Erythroblast (primary cell): ENCODE results near the gene DDO.

Experiments
- DNase-seq, 2 experiments: peaks; one replicate each; lab custom pipeline; 2025; lab: John Stamatoyannopoulos, UW
- GATA1 ChIP-seq: IDR thresholded peaks from 2 replicates; pipeline ENCODE4 v1.6.1; 2011; ENCODE audit warnings: low read depth, mild to moderate bottlenecking, control low read depth, low read length, moderate library complexity
- POLR2A ChIP-seq: IDR thresholded peaks from 2 replicates; pipeline ENCODE4 v1.6.1; 2011; ENCODE audit warnings: mild to moderate bottlenecking, low read length

DDO gene

GRCh38 chr6:110415086-110415916 lies at the start of gene DDO:
DDO (minus strand) TSS chr6:110415575; CDS start chr6:110413462, 2,113 bp downstream.
- TF ChIP-seq GATA1 (no peak), POLR2A (peak; percentile 29)
- peak in 1 of 2 experiments; percentile 4 for DNase-seq

GRCh38 chr6:110462884-110463481 lies 47.6 kb upstream of the DDO start:
- TF ChIP-seq GATA1 (no peak), POLR2A (no peak)
- peak; percentile 36 to 46 for DNase-seq

- DNase-seq, result peak in 1 of 2 experiments; percentile 8
- TF ChIP-seq POLR2A (no peak), GATA1 (no peak)
These were observed 46.0 kb upstream of the DDO start for GRCh38 chr6:110461376-110461775.

GRCh38 chr6:110459137-110459536 lies 43.8 kb upstream of the DDO start:
- DNase-seq, result no peak
- TF ChIP-seq GATA1 (no peak), POLR2A (no peak)

GRCh38 chr6:110458476-110458875 lies 43.1 kb upstream of the DDO start:
- TF ChIP-seq POLR2A (no peak), GATA1 (no peak)
- DNase-seq, result no peak

- DNase-seq, result peak; percentile 34 to 37
These were observed 42.3 kb upstream of the DDO start for GRCh38 chr6:110457567-110458175.

GRCh38 chr6:110456694-110457093 lies 41.3 kb upstream of the DDO start:
- DNase-seq, result no peak
- TF ChIP-seq POLR2A (no peak), GATA1 (no peak)

GRCh38 chr6:110449541-110449895 lies 34.1 kb upstream of the DDO start:
- TF ChIP-seq POLR2A, result no peak
- TF ChIP-seq GATA1, result no peak
- DNase-seq, result no peak

- DNase-seq, result no peak
- TF ChIP-seq POLR2A, result no peak
- no peak for TF ChIP-seq GATA1
These were observed 33.6 kb upstream of the DDO start for GRCh38 chr6:110448846-110449540.

- TF ChIP-seq POLR2A (no peak), GATA1 (no peak)
- no peak for DNase-seq
These were observed 32.4 kb upstream of the DDO start for GRCh38 chr6:110447761-110448160.

GRCh38 chr6:110446405-110446804 lies 31.0 kb upstream of the DDO start:
- no peak for TF ChIP-seq GATA1
- no peak for DNase-seq

- no peak for DNase-seq
These were observed 24.7 kb upstream of the DDO start for GRCh38 chr6:110440026-110440425.

GRCh38 chr6:110439356-110439755 lies 24.0 kb upstream of the DDO start:
- no peak for TF ChIP-seq GATA1
- TF ChIP-seq POLR2A, result no peak
- DNase-seq, result no peak

More at GRCh38 chr6:110440026-110440425, 24.7 kb upstream of the DDO start:
- TF ChIP-seq GATA1, result no peak
- TF ChIP-seq POLR2A, result no peak
